Endodermal cell (in vitro differentiated cells): ENCODE results near the gene HADHA. TPM values are rescaled to one million over a fixed set of nuclear protein-coding genes. Genes with fewer than 3 reads are reported as not detected.

Experiments used
- DNase-seq: peaks from one replicate; pipeline ENCODE4 v3.0.0-alpha.2; 2017
- H3K27ac ChIP-seq: 2 replicates; pipeline ENCODE4 v1.5.1; 2013; ENCODE audit warnings: mild to moderate bottlenecking, low read depth, low read length, moderate library complexity
- H3K27me3 ChIP-seq: 2 replicates; pipeline ENCODE4 v1.6.1; 2013; ENCODE audit warnings: mild to moderate bottlenecking, low read length, moderate library complexity; ENCODE audit not compliant: insufficient read depth, control insufficient read depth, poor library complexity, severe bottlenecking
- H3K36me3 ChIP-seq: 2 replicates; pipeline ENCODE4 v1.7.0; 2013; ENCODE audit warnings: mild to moderate bottlenecking, low read length, moderate library complexity; ENCODE audit not compliant: control insufficient read depth, insufficient read depth
- H3K4me1 ChIP-seq: one replicate; pipeline ENCODE4 v1.7.0; 2013; ENCODE audit warnings: low read length; ENCODE audit not compliant: control insufficient read depth, insufficient read depth
- H3K4me3 ChIP-seq: 2 replicates; pipeline ENCODE4 v1.5.1; 2013; ENCODE audit warnings: mild to moderate bottlenecking, low read length, moderate library complexity
- H3K9ac ChIP-seq: 2 replicates; pipeline ENCODE4 v1.6.1; 2013; ENCODE audit warnings: mild to moderate bottlenecking, low read length, moderate library complexity; ENCODE audit not compliant: poor library complexity, severe bottlenecking; ENCODE audit errors: extremely low read depth
- H3K9me3 ChIP-seq: 2 replicates; pipeline ENCODE4 v1.6.1; 2013; ENCODE audit warnings: mild to moderate bottlenecking, low read length, moderate library complexity; ENCODE audit not compliant: control insufficient read depth
- H3K27ac Mint-ChIP-seq: 2 replicates; pipeline ENCODE4 v1.8.0; 2020; ENCODE audit warnings: mixed read lengths
- H3K27me3 Mint-ChIP-seq: 2 replicates; pipeline ENCODE4 v1.8.0; 2021; ENCODE audit warnings: mild to moderate bottlenecking, mixed read lengths; ENCODE audit not compliant: insufficient read depth
- H3K36me3 Mint-ChIP-seq: 2 replicates; pipeline ENCODE4 v1.8.0; 2020; ENCODE audit warnings: low read depth, mixed read lengths
- H3K4me1 Mint-ChIP-seq: 2 replicates; pipeline ENCODE4 v1.8.0; 2020; ENCODE audit warnings: mixed read lengths
- H3K4me3 Mint-ChIP-seq: 2 replicates; pipeline ENCODE4 v1.8.0; 2020; ENCODE audit warnings: mild to moderate bottlenecking, moderate library complexity, mixed read lengths
- H3K9me3 Mint-ChIP-seq: 2 replicates; pipeline ENCODE4 v1.8.0; 2020; ENCODE audit warnings: mild to moderate bottlenecking, mixed read lengths
- WGBS, 2 experiments: methylation state at CpG; one replicate each; pipeline versions ENCODE4 v1.1.5 to v1.1.7; 2013; ENCODE audit warnings: missing lambda C conversion rate in 2 of 2, mixed read lengths in 1 of 2; ENCODE audit not compliant: insufficient coverage in 1 of 2, insufficient read length in 1 of 2; 5-methylcytosine and 5-hydroxymethylcytosine counted together
- total RNA-seq, 2 donors: library from RNA; stranded (reverse); fragmentation: NEBNext Ultra II Directional in 1 of 2; extraction: Animal tissue kit (Norgen Biotek cat#: 25700) in 1 of 2; gene quantifications; 2 replicates in 1 of 2; 3 replicates in 1 of 2; pipeline ENCODE4 v1.2.1, GENCODE V29; 2021
- TF ChIP-seq, protein P1 (sequence below): fragments of 200-600 bp; sonication (generic); conservative IDR thresholded peaks from 2 replicates; pipeline ENCODE4 v1.5.0; 2021; ENCODE audit warnings: antibody characterized with exemption, mild to moderate bottlenecking

The HADHA gene
- total RNA-seq, 2 donors from 2014 or later = 83.8 to 86.7 TPM

DNA sequence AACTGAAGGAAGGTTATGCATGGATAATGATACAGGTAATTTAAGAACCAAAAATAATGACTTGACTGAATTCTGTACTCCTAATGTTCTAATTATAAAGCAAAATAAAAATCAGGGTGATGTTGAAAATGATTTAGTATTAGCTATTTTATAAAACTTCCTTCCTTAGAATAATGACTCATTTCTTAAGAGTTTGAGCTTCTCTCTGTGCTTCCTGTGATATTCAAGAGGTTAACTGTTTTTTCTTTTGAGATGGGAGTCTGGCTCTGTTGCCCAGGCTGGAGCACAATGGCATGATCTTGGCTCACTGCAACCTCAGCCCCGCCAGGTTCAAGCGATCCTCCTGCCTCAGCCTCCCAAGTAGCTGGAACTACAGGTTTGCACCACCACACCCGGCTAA is 14.8 kb downstream of the HADHA start:
- H3K27ac Mint-ChIP-seq = no peak overlapping the region
- no peak overlapping the region for H3K27ac ChIP-seq
- TF ChIP-seq, protein P1, sequence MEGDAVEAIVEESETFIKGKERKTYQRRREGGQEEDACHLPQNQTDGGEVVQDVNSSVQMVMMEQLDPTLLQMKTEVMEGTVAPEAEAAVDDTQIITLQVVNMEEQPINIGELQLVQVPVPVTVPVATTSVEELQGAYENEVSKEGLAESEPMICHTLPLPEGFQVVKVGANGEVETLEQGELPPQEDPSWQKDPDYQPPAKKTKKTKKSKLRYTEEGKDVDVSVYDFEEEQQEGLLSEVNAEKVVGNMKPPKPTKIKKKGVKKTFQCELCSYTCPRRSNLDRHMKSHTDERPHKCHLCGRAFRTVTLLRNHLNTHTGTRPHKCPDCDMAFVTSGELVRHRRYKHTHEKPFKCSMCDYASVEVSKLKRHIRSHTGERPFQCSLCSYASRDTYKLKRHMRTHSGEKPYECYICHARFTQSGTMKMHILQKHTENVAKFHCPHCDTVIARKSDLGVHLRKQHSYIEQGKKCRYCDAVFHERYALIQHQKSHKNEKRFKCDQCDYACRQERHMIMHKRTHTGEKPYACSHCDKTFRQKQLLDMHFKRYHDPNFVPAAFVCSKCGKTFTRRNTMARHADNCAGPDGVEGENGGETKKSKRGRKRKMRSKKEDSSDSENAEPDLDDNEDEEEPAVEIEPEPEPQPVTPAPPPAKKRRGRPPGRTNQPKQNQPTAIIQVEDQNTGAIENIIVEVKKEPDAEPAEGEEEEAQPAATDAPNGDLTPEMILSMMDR = no peak
- H3K4me3 ChIP-seq = no peak overlapping the region
- H3K9me3 Mint-ChIP-seq = peaks cover 19% of the 10 kb centered on the region
- no peak for DNase-seq
- H3K36me3 Mint-ChIP-seq = peaks cover 82% of the 10 kb centered on the region
- no peak overlapping the region for H3K4me3 Mint-ChIP-seq
- H3K4me1 ChIP-seq = no peaks in the 10 kb centered on the region
- H3K4me1 Mint-ChIP-seq = peaks cover 3% of the 10 kb centered on the region
- H3K27me3 ChIP-seq = no peaks in the 10 kb centered on the region
- H3K9me3 ChIP-seq = peaks cover 26% of the 10 kb centered on the region
- H3K9ac ChIP-seq = no peak overlapping the region
- no peaks in the 10 kb centered on the region for H3K27me3 Mint-ChIP-seq
- WGBS, 2 experiments = 91 to 96% methylated on average over 3 of the region's 3 CpGs
- H3K36me3 ChIP-seq = peaks cover 87% of the 10 kb centered on the region

DNA sequence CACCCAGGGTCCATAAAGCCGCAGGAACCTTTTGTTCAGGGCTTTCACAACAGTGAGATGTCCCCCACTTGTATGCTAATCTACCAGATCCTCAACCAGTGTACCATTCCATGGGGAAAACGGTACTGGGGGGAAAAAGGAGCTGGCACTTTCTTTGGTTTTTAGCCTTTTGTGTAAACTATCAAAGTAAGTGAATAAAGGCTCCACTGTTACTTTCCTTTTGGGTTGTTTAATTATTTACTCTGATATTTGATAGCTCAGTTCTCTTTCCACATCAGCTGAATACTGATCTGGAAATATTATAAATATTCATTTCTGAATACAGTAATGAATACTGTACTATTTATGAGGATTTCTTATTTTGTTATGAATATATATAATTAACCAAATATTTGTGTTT is 20.3 kb downstream of the HADHA start:
- Mint-ChIP-seq H3K27ac (no peak overlapping the region), H3K9me3 (peaks cover 19% of the 10 kb centered on the region)
- WGBS, 2 experiments = 88 to 100% methylated on average over 1 to 2 of the region's 2 CpGs

DNA sequence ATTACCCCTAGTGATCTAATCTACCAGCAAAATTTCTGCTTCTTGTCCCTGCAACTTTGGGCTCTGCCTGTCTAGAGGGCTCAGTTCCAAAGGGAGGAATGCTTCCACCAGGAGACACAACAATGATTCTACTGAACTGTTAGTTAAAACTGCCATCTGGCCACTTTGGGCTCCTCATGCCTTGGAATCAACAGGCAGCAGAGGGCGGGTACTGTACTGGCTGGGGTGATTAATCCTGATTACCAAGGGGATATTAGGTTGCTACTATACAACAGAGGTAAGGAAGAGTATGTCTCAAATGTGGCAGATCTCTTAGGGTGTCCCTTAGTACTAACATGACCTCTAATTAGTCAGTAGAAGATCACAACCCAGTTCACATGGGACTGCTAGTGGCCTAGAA is 21.4 kb downstream of the HADHA start:
- DNase-seq = no peak
- no peak overlapping the region for H3K4me3 ChIP-seq
- Mint-ChIP-seq H3K36me3 (peaks cover 39% of the 10 kb centered on the region), H3K4me1 (no peaks in the 10 kb centered on the region), H3K27me3 (no peaks in the 10 kb centered on the region), H3K27ac (no peak overlapping the region), H3K9me3 (peaks cover 19% of the 10 kb centered on the region), H3K4me3 (no peak overlapping the region)
- H3K4me1 ChIP-seq = no peaks in the 10 kb centered on the region
- no peak overlapping the region for H3K9ac ChIP-seq
- TF ChIP-seq, protein P1 = no peak
- H3K36me3 ChIP-seq = peaks cover 55% of the 10 kb centered on the region
- H3K27ac ChIP-seq = no peak overlapping the region
- H3K27me3 ChIP-seq = no peaks in the 10 kb centered on the region
- H3K9me3 ChIP-seq = peaks cover 23% of the 10 kb centered on the region
- 88 to 94% methylated on average over 1 of the region's 1 CpG for WGBS, 2 experiments

More for the DNA sequence above, 20.3 kb downstream of the HADHA start:
- no peak overlapping the region for H3K9ac ChIP-seq
- peaks cover 64% of the 10 kb centered on the region for H3K36me3 ChIP-seq
- no peak overlapping the region for H3K27ac ChIP-seq
- H3K27me3 Mint-ChIP-seq = no peaks in the 10 kb centered on the region
- H3K4me1 Mint-ChIP-seq = no peaks in the 10 kb centered on the region
- peaks cover 47% of the 10 kb centered on the region for H3K36me3 Mint-ChIP-seq
- H3K4me3 ChIP-seq = no peak overlapping the region
- peaks cover 20% of the 10 kb centered on the region for H3K9me3 ChIP-seq
- no peaks in the 10 kb centered on the region for H3K4me1 ChIP-seq
- no peak for DNase-seq
- no peaks in the 10 kb centered on the region for H3K27me3 ChIP-seq
- H3K4me3 Mint-ChIP-seq = no peak overlapping the region
- TF ChIP-seq, protein P1 = no peak
